Liver (tissue), 3 donors: ENCODE results near the gene CEP43.

Experiments used
- ATF3 ChIP-seq: IDR thresholded peaks from 2 replicates; pipeline ENCODE4 v1.6.1; 2016; ENCODE audit warnings: antibody characterized with exemption
- CTCF ChIP-seq: fragments of 150-350 bp; IDR thresholded peaks from 2 replicates; pipeline ENCODE4 v1.5.1; 2017; ENCODE audit warnings: improper control_type of control experiment, low read depth, low read length; ENCODE audit not compliant: missing input control
- EGR1 ChIP-seq, 2 donors: IDR thresholded peaks; 2 replicates each; pipeline ENCODE4 v1.6.1; 2016 to 2018; ENCODE audit warnings: antibody characterized with exemption in 2 of 2, low read depth in 2 of 2
- GABPA ChIP-seq, 2 donors: IDR thresholded peaks in 1 of 2; conservative IDR thresholded peaks in 1 of 2; 2 replicates each; pipeline ENCODE4 v1.6.1; 2016; ENCODE audit warnings: antibody characterized with exemption in 2 of 2, mild to moderate bottlenecking in 1 of 2, moderate library complexity in 1 of 2
- MAX ChIP-seq: IDR thresholded peaks from 2 replicates; pipeline ENCODE4 v1.6.1; 2016; ENCODE audit warnings: antibody characterized with exemption
- NR2F2 ChIP-seq: IDR thresholded peaks from 2 replicates; pipeline ENCODE4 v1.6.1; 2016; ENCODE audit warnings: antibody characterized with exemption
- REST ChIP-seq: IDR thresholded peaks from 2 replicates; pipeline ENCODE4 v1.6.1; 2016; ENCODE audit warnings: antibody characterized with exemption, mild to moderate bottlenecking
- donor health status: healthy.
- donor health status: healthy.

- TF ChIP-seq CTCF (no peak), NR2F2 (no peak), MAX (no peak), ATF3 (no peak), REST (no peak), GABPA (IDR thresholded peaks at IDR 0.05 in 1 of 2, conservative IDR thresholded peaks at IDR 0.05 in 1 of 2) (no peak), EGR1 (IDR thresholded peaks at IDR 0.05; ENCODE audit: low read depth in 2 of 2) (no peak)
Measured at GRCh38 chr6:166951670-166952060, 47.5 kb upstream of the CEP43 start.
